Activated CD8-positive, alpha-beta memory T cell treated with anti-CD3 and anti-CD28 coated beads for 4 hours (primary cell): ENCODE results near the gene DOHH.
"Not testable (repeated sequence)": the region's sequence is repeated elsewhere in the genome, so short reads cannot be mapped to it uniquely, and the experiment has no call there.

Experiments used
- DNase-seq, 2 donors: peaks; one replicate each; pipeline ENCODE4 v3.0.0-alpha.2; 2020; ENCODE audit warnings: low read depth in 2 of 2

DOHH gene

GRCh38 chr19:3519126-3519525 is 18.7 kb upstream of the DOHH start:
- DNase-seq = no peak

DNA sequence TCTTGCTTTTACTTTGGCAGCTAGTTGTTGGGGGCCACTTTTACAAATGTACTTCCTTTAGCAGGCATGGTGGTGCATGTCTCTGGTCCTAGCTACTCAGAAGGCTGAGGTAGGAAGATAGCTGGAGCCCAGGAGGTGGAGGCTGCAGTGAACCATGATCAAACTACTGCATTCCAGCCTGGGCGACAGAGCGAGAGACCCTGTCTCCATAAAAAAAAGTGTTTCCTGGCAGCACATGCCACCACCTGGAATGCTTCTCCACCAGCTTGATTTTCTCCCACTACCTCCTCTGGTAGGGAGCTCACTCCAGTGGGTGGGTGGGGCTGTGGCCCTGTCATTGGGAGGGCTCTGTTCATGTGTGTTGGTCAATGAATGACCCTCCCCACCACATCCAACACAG is 18.2 kb upstream of the DOHH start:
- no peak for DNase-seq

- no peak for DNase-seq
These were observed 17.8 kb upstream of the DOHH start for GRCh38 chr19:3518255-3518654.

DNA sequence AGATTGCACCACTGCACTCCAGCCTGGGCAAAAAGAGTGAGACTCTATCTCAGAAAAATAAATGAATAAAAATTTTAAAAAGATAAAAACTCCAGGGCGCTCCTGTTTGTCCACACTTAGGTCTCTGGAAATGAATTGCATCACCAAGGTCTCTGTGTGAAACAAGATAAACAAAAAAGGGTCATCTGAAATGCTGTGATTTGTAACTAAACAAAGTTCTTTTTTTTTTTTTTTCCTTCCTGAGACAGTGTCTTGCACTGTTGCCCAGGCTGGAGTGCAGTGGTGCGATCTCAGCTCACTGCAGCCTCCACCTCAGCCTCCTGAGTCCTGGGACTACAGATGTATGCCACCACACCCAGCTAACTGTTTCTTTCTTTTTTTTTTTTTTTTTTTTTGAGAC is 17.2 kb upstream of the DOHH start:
- DNase-seq = no peak

- no peak for DNase-seq
These were observed 16.3 kb upstream of the DOHH start for GRCh38 chr19:3516675-3517207.

GRCh38 chr19:3515891-3516422 is 15.5 kb upstream of the DOHH start:
- DNase-seq = no peak

DNA sequence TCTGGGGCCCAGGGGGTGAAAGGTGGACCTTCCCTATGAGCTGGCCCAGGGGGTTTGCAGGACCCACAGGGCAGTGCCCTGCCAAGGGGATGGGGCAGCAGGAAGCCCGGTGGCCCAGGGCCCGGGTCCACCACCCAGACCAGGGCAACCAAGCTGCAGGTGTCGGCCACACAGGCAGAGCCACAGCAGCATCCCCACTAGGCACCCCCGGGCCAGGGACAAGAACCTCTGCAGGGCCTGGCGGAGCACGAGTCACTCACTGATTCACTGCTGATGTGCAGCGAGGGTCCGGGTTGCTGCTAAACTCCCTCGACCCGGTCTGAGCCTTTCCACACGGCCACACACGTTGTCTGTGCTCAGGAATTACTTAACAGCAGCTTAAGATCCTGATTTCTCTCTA is 14.5 kb upstream of the DOHH start:
- DNase-seq = no peak

GRCh38 chr19:3513229-3514140 is 13.0 kb upstream of the DOHH start:
- no peak for DNase-seq

DNA sequence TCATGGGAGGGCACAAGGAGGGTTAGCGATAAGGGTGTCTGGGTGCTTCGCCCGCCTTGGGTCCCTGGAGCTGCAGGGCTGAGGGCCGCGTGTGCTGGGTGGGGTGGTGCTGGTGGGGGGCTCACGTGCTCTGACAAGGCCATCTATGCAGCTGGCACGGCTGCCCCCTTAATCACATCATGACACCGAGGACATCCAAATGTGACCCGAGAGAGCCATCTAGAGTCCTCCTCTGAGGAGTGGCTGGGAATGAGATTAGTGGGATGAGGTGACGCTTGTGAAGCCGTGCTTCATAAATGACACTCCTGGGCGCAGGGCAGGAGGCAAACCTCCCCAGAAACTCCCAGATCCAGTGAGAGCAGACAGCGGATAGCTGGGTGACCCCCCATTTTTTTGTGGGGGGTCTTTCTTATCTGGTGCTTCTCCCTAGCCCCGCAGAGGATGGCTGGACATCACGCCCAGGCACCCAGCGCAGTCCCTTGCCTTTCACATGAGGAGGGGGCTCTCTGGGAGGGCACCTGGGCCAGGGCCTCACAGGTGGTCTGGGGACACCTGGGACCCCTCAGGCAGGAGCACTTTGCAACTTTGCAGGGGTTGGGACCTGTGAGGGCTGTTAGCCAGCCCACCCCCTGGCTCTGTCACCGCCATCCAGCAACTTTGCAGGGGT is 12.2 kb upstream of the DOHH start:
- no peak for DNase-seq

DNA sequence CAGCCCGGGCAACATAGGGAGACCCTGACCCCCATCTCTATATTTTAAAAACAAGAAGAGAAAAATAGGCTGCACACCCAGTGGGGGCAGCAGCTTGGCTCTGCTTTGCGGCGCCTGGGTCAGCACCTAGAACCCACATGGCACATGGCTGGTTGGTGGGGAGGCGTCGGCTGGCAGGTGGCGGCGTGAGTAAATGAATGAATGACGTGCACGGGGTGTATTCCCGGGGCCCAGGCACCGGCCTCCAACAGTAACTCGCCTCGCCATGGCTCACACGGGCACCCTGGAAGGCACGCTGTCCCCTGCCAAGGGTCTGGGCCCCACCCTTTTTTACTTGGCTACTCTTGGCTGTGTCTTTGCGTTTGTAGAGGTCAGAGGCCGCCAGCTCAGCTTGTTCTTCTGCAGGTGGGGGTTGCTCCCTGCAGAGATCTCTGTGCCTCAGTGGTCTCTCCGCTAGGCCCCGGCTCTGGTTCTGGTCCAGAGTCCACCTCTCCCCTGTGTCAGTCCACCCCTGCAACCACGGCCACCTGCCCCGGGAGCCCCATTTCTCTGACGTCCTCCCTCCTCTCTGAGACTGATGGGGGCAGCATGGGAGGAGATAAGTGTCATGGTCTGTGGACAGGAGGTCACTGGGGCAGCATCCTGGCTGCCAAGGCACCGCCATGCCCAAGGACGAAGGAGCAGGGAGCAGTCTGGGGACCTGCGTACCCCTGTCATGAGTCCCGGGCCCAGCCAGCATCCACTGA is 11.2 kb upstream of the DOHH start:
- no peak for DNase-seq

GRCh38 chr19:3510727-3511126 is 10.3 kb upstream of the DOHH start:
- no peak for DNase-seq

- DNase-seq = no peak
These were observed 9.1 kb upstream of the DOHH start for GRCh38 chr19:3509566-3509989.

DNA sequence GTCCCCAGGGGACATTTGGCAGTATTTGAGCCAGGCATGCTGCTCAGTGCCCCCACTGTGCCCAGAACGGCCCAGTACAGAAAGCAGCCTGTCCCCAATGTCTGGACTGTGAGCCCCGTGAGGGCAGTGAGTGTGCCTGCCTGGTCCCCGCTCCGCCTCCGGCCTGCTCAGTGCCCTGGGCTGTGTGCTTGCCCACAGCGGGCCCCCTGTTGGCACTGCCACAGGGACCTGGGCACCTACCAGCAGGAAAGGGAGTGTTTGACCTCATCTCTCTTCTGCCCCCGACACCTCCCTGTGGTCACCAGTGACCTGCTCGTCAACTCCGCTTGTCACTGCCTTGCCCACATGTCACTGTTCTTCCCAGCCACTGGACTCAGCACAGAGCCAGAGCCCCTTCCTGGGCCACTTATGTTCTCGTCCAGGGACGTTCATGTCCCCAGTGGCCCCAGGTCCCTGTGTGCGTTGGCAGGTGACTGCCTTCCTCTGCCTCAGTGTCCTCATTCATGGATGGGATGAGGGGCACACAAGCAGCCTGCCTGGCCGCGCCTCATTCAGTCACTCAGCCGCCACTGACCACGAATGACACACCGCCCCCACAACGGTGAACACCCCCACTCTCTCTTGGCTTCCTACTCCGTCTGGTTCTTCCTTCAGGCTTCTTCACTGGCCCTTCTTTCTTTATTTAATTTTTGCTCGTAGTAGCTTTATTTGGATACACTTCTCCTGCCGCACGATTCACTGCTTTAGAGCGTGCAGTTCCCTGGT is 8.5 kb upstream of the DOHH start:
- no peak for DNase-seq

- DNase-seq = not testable (repeated sequence)
These were observed 7.7 kb upstream of the DOHH start for GRCh38 chr19:3508121-3508661.

DNA sequence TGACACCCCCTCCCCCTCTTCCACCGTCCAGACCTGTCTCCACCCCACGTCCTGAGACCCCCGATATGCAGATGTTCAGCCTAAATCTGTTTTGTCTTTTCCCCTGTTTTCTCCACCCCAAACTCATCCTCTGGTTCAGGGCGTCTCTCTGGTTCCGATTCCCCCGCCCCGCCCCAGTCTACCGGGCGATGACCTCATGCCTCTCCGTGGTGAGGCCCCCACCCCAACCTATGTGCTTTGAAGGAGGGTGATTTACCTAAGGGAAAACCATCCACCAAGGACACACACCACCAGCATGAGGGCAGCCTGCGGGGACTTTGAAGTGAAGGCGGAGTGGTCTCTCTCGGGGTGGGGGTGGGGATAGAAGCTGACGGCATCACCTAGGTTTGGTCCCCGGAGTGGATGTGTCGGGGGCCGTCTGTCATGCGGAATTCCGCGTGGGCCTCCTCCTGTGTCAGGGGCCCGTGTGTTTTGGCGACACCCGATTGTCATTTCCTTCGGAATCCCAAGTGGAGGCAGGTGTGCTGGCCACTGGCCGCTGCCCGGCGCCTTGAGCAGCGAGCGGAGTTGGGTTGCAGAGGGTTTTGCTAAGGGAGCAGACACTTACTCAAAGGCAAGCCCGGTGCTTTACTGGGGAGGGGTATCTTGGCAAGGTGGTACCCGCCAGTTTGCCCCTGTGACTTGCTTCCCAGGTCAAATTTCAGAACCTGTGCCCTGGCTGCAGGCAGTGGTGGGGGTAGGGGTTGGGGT is 7.1 kb upstream of the DOHH start:
- DNase-seq = no peak

DNA sequence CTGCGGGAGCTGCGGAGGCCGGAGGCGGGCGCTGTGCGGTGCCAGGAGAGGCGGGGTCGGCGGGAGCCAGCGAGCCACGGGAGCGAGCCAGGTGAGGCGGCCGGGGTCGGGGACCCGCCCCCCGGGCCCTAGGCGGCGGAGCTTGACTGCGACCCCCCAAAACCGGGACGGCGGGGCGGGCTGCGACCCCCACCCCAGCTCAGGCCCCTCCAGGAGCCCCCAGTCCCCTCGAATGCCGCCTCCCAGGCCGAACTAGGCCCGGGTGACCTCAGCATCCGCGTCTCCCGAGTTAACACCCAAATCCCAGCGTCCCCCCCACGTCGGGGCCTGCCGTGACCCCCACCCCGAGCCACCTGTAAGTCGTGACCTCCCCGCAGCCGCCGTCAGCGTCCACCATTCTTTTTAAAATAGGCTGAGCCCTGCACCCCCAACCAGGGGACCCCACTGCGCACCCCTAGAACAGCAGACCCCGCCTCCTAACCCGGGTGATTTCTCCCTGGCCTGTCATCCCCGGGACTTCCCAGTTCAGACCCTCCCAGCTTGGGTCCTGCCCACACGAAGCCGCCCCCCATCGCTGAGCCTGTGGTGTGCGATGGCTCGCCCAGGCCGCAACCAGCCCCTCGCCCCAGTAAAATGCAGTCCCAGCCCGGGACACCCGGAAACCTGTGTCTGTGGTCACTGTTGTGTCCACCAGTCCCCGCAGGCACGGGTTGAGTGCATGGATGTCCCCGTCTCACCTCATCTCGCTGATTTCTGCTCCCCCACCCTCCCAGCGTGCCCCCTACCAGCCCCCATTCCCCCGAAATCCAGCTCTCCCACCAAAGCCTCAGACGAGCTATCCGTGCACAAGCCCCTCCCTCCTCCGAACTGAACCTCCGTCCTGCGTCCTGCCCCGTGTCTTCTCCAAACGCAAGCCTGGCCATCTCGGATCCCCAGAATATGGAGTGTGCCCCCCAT is 6.2 kb upstream of the DOHH start:
- no peak for DNase-seq

DNA sequence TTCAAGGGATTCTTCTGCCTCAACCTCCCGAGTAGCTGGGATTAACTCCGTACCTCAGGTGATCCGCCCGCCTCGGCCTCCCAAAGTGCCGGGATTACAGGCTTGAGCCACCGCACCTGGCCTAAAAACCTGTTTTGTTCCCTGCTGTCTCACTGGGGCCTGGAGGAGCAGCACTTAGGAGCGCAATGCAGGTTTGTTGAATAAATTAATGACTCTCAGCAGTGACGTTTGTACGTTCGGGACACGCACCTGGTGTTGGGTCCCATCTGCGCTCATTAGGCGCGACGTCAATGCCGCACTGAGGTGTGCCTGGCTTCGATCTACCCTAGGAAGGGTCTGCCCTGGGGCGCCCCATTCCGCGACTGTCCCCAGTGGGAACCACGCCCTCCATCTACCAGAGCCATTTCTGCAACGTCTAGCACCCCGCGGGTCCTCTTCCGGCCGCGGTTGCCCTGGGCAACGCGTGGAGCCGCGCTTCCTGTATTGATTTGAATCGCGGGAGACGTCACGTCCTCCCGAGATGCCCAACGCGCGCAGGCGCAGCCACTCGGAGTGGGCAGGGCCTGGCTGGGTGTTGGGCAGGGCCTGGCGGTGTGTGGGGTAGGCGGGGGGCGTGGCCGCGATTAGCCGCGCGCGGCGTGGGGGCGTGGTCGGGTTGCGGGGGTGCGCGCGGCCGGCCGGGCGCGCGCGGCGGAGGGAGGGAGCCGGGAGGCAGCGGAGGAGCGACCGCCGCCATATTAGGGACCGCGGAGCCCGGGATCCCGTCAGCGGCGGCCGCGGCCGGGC is 5.3 kb upstream of the DOHH start, which contains the start of gene FZR1:
Gene FZR1 (plus strand): TSS at position 714 of the 786 bp plus-strand sequence. CDS start 16,679 bp downstream, outside the sequence.
- DNase-seq = peak; percentile 99

DNA sequence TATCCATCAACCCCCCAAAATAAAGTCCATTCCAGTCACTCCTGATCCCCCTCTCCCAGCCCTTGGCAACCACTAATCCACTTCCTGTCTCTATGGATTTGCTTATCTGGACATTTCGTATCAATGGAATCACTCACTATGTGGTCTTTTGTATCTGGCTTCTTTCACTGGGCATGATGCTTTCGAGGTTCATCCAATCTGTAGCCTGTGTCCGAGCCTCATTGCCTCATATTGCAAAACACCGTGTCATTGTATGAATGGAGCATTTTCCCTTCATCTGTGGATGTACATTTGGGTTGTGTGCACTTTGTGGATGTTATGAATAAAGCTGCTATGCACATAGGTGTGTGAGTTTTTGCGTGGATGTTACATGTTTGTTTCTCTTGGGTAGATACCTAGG is 4.3 kb upstream of the DOHH start:
- DNase-seq = no peak
